HCT116 (cell line): ENCODE measurements around the gene HSPA4. TPM values are rescaled to one million over a fixed set of nuclear protein-coding genes. Genes with fewer than 3 reads are reported as not detected.

Source experiments
- ATAC-seq: fragments of 200-7000 bp; cut with Tn5 transposase; 2 replicates; pipeline ENCODE4 v1.9.1; 2020; ENCODE audit warnings: mild to moderate bottlenecking, moderate library complexity
- BruUV-seq: library from RNA; stranded (reverse); fragments of 400-500 nt; replicated peaks from 2 replicates; lab custom pipeline; 2021; lab: Mats Ljungman, UMichigan
- CTCF ChIA-PET: fragments of 300-600 bp; sonication (Branson Sonifier 250); formaldehyde crosslinking; loops from one replicate; lab custom pipeline; 2021; ENCODE audit warnings: antibody characterized with exemption; lab: Charles Lee
- POLR2A ChIA-PET: fragments of 300-600, 350-600 bp; sonication (Branson Sonifier 250); formaldehyde crosslinking; loops from one replicate; lab custom pipeline; 2021; ENCODE audit warnings: antibody characterized with exemption; lab: Charles Lee
- RAD21 ChIA-PET, 2 experiments: fragments of 300-600 bp; sonication (Branson Sonifier 250); formaldehyde crosslinking; loops; one replicate each; lab custom pipeline; 2023; ENCODE audit warnings: low total read pairs in 2 of 2; ENCODE audit not compliant: uncharacterized antibody in 2 of 2, unreplicated experiment in 2 of 2, low non-redundant PET in 1 of 2; lab: Charles Lee
- DNase-seq: peaks from one replicate; pipeline ENCODE4 v3.0.0-alpha.2; 2010; ENCODE audit warnings: low read depth, low spot score
- H2AFZ ChIP-seq: fragments of 200-600 bp; shearing (Covaris generic), sonication (generic); 2 replicates; pipeline ENCODE4 v1.6.1; 2017; ENCODE audit warnings: low read depth, mixed run types, mixed read lengths, antibody characterized with exemption, low read length; ENCODE audit not compliant: poor library complexity, severe bottlenecking
- H3K27ac ChIP-seq: 2 replicates; pipeline ENCODE4 v1.5.1; 2012; ENCODE audit warnings: low read depth, low read length
- H3K27me3 ChIP-seq: fragments of 200-600 bp; sonication (generic); 2 replicates; pipeline ENCODE4 v1.6.1; 2016; ENCODE audit warnings: mixed run types, low read length, mixed read lengths; ENCODE audit not compliant: insufficient read depth
- H3K36me3 ChIP-seq, 2 experiments: fragments of 200-500 bp in 1 of 2; fragments of 200-600 bp in 1 of 2; sonication (Bioruptor generic) in 1 of 2; sonication (generic) in 1 of 2; 2 replicates each; pipeline versions ENCODE4 v1.5.1 to v1.6.1; 2014 to 2016; ENCODE audit warnings: low read length in 2 of 2, inconsistent platforms in 1 of 2, mixed read lengths in 1 of 2, mixed run types in 1 of 2; ENCODE audit not compliant: insufficient read depth in 2 of 2, control insufficient read depth in 1 of 2
- H3K4me1 ChIP-seq, 2 experiments: fragments of 200-600 bp in 1 of 2; sonication (generic) in 1 of 2; 2 replicates each; pipeline versions ENCODE4 v1.5.1 to v1.6.1; 2012 to 2017; ENCODE audit warnings: low read length in 2 of 2, inconsistent platforms in 1 of 2, mild to moderate bottlenecking in 1 of 2, mixed read lengths in 1 of 2, mixed run types in 1 of 2, moderate library complexity in 1 of 2; ENCODE audit not compliant: insufficient read depth in 2 of 2, control insufficient read depth in 1 of 2
- H3K4me2 ChIP-seq: fragments of 200-600 bp; sonication (generic); 2 replicates; pipeline ENCODE4 v1.6.1; 2017; ENCODE audit warnings: mixed run types, low read length, mixed read lengths
- H3K4me3 ChIP-seq, 2 experiments: fragments of 200-600 bp in 1 of 2; sonication (generic) in 1 of 2; replicated peaks in 1 of 2; 2 replicates each; pipeline ENCODE4 v1.5.1; 2011 to 2016; ENCODE audit warnings: low read length in 2 of 2, control low read depth in 1 of 2, low read depth in 1 of 2, mild to moderate bottlenecking in 1 of 2, mixed read lengths in 1 of 2, mixed run types in 1 of 2
- H3K79me2 ChIP-seq: fragments of 200-600 bp; sonication (generic); 2 replicates; pipeline ENCODE4 v1.6.1; 2017; ENCODE audit warnings: mild to moderate bottlenecking, mixed run types, low read length, moderate library complexity, mixed read lengths; ENCODE audit not compliant: insufficient read depth
- H3K9ac ChIP-seq: fragments of 200-600 bp; sonication (generic); 2 replicates; pipeline ENCODE4 v1.6.1; 2016; ENCODE audit warnings: low read length, mixed read lengths
- H3K9me2 ChIP-seq: fragments of 200-600 bp; sonication (generic), shearing (Covaris generic); 2 replicates; pipeline ENCODE4 v1.6.1; 2017; ENCODE audit warnings: mixed run types, mild to moderate bottlenecking, moderate library complexity; ENCODE audit not compliant: insufficient read depth
- H3K9me3 ChIP-seq, 2 experiments: fragments of 200-500 bp in 1 of 2; fragments of 200-600 bp in 1 of 2; sonication (Bioruptor generic) in 1 of 2; sonication (generic) in 1 of 2; 2 replicates each; pipeline ENCODE4 v1.6.1; 2014 to 2017; ENCODE audit warnings: low read length in 2 of 2, mixed read lengths in 2 of 2, inconsistent platforms in 1 of 2, low read depth in 1 of 2, mild to moderate bottlenecking in 1 of 2, mixed run types in 1 of 2, moderate library complexity in 1 of 2; ENCODE audit not compliant: control insufficient read depth in 1 of 2, insufficient read depth in 1 of 2
- H4K20me1 ChIP-seq: fragments of 200-600 bp; sonication (generic), shearing (Covaris generic); 2 replicates; pipeline ENCODE4 v1.6.1; 2017; ENCODE audit warnings: mixed run types, mild to moderate bottlenecking, moderate library complexity; ENCODE audit not compliant: insufficient read depth
- CBX3 ChIP-seq: IDR thresholded peaks from 2 replicates; pipeline ENCODE4 v1.6.1; 2012; ENCODE audit warnings: low read depth
- CEBPB ChIP-seq: IDR thresholded peaks from 2 replicates; pipeline ENCODE4 v1.6.1; 2012; ENCODE audit warnings: low read depth
- EZH2 ChIP-seq: fragments of 200-600 bp; sonication (generic); IDR thresholded peaks from 2 replicates; pipeline ENCODE4 v1.6.1; 2017; ENCODE audit warnings: antibody characterized with exemption, mixed run types
- EZH2phosphoT487 ChIP-seq: fragments of 200-600 bp; IDR thresholded peaks from 2 replicates; pipeline ENCODE4 v1.6.1; 2018; ENCODE audit warnings: antibody characterized with exemption, borderline replicate concordance
- FOSL1 ChIP-seq: IDR thresholded peaks from 2 replicates; pipeline ENCODE4 v1.6.1; 2012; ENCODE audit warnings: low read depth
- POLR2A ChIP-seq: IDR thresholded peaks from 2 replicates; pipeline ENCODE4 v1.7.0; 2011; ENCODE audit warnings: borderline replicate concordance; ENCODE audit not compliant: insufficient read depth, insufficient read length; ENCODE audit errors: extremely low read depth
- POLR2AphosphoS5 ChIP-seq: IDR thresholded peaks from 2 replicates; pipeline ENCODE4 v1.6.1; 2011; ENCODE audit warnings: mild to moderate bottlenecking, low read depth, low read length, moderate library complexity
- RAD21 ChIP-seq: IDR thresholded peaks from 2 replicates; pipeline ENCODE4 v1.6.1; 2012; ENCODE audit warnings: low read depth, mild to moderate bottlenecking
- SIN3A ChIP-seq: IDR thresholded peaks from 2 replicates; pipeline ENCODE4 v1.6.1; 2012; ENCODE audit warnings: low read depth
- SP1 ChIP-seq: IDR thresholded peaks from 2 replicates; pipeline ENCODE4 v1.6.1; 2012; ENCODE audit warnings: low read depth
- SRF ChIP-seq: IDR thresholded peaks from 2 replicates; pipeline ENCODE4 v1.6.1; 2012; ENCODE audit warnings: low read depth
- TCF7L2 ChIP-seq: IDR thresholded peaks from 2 replicates; pipeline ENCODE4 v1.7.0; 2011; ENCODE audit warnings: borderline replicate concordance, inconsistent platforms; ENCODE audit not compliant: insufficient read depth, insufficient read length; ENCODE audit errors: extremely low read depth
- YY1 ChIP-seq: IDR thresholded peaks from 2 replicates; pipeline ENCODE4 v1.6.1; 2011; ENCODE audit warnings: low read length, low read depth, moderate library complexity, mild to moderate bottlenecking; ENCODE audit not compliant: insufficient replicate concordance; ENCODE audit errors: extremely low read depth
- ZFX ChIP-seq: fragments of 450-650 bp; IDR thresholded peaks from 2 replicates; pipeline ENCODE4 v1.6.1; 2017
- ZNF274 ChIP-seq: fragments of 200-500 bp; sonication (Bioruptor generic); IDR thresholded peaks from 2 replicates; pipeline ENCODE4 v1.6.1; 2014; ENCODE audit warnings: mild to moderate bottlenecking, low read depth, low read length, inconsistent platforms
- intact Hi-C: fragments of 100-400 bp; cut with micrococcal nuclease; formaldehyde crosslinking; loops from 2 replicates; pipeline ENCODE4 v1.10.0; 2022
- total RNA-seq: library from RNA; stranded (reverse); gene quantifications from one replicate; pipeline ENCODE4 v1.2.1, GENCODE V29; 2021; ENCODE audit not compliant: unreplicated experiment
- TF ChIP-seq, protein P1 (sequence below): IDR thresholded peaks from 2 replicates; pipeline ENCODE4 v1.6.1; 2011; ENCODE audit warnings: mild to moderate bottlenecking, low read length, moderate library complexity; ENCODE audit not compliant: insufficient replicate concordance; ENCODE audit errors: extremely low read depth
- TF ChIP-seq, protein P2 (sequence below): IDR thresholded peaks from 2 replicates; pipeline ENCODE4 v1.6.1; 2012; ENCODE audit warnings: low read depth
- TF ChIP-seq, protein P3 (sequence below): IDR thresholded peaks from 2 replicates; pipeline ENCODE4 v1.6.1; 2012
- TF ChIP-seq, protein P4 (sequence below), 3 experiments: fragments of 200-600 bp in 1 of 3; sonication (generic) in 1 of 3; IDR thresholded peaks in 2 of 3; conservative IDR thresholded peaks in 1 of 3; 2 replicates each; pipeline ENCODE4 v1.5.1; 2012 to 2017; ENCODE audit warnings: low read depth in 2 of 3, low read length in 2 of 3, antibody characterized with exemption in 1 of 3, borderline replicate concordance in 1 of 3, control low read depth in 1 of 3, mild to moderate bottlenecking in 1 of 3, mixed read lengths in 1 of 3, mixed run types in 1 of 3, moderate library complexity in 1 of 3; ENCODE audit not compliant: insufficient read depth in 1 of 3

The HSPA4 gene
- total RNA-seq, 1 experiment from 2014 or later: 212 TPM

DNA sequence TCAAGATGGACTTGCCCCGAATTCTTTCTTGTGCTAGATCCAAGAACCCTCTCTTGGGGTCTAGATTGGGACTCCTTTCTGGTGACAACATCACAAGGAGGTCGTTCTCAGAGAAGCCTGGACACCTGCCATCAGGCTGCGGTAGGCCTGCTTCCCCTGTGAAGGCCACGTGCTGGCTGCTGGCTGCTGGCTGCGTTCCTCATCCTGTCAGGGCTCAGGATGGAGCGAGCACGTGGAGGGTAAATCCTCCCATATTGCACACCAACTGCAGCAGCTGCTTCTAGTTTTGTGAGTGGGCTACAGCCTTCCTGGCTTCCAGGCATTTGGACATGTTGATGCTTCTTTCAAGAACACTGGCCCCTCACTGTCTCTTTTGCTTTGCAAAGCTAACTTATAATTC, 95.6 kb downstream of the HSPA4 start:
- H3K4me1 ChIP-seq: no peaks in the 10 kb centered on the region
- no peaks in the 10 kb centered on the region for H3K36me3 ChIP-seq
- RAD21 ChIA-PET: no interaction called here
- no peaks in the 10 kb centered on the region for H3K79me2 ChIP-seq
- CTCF ChIA-PET: no interaction called here
- no peak overlapping the region for H3K4me3 ChIP-seq
- no peak overlapping the region for H2AFZ ChIP-seq
- DNase-seq (no peak), ATAC-seq (no peak)
- no peaks in the 10 kb centered on the region for H3K9me2 ChIP-seq
- BruUV-seq: no TSS peak
- H3K4me2 ChIP-seq: no peak overlapping the region
- intact Hi-C loops: no loop called here
- no peaks in the 10 kb centered on the region for H4K20me1 ChIP-seq
- no peak overlapping the region for H3K27ac ChIP-seq
- TF ChIP-seq POLR2AphosphoS5 (no peak), EZH2 (no peak), RAD21 (no peak), EZH2phosphoT487 (no peak), SRF (no peak), SIN3A (no peak), YY1 (no peak), CBX3 (no peak), TCF7L2 (no peak), CEBPB (no peak), SP1 (no peak), POLR2A (no peak), FOSL1 (no peak), ZNF274 (no peak), ZFX (no peak)
- TF ChIP-seq, protein P1, sequence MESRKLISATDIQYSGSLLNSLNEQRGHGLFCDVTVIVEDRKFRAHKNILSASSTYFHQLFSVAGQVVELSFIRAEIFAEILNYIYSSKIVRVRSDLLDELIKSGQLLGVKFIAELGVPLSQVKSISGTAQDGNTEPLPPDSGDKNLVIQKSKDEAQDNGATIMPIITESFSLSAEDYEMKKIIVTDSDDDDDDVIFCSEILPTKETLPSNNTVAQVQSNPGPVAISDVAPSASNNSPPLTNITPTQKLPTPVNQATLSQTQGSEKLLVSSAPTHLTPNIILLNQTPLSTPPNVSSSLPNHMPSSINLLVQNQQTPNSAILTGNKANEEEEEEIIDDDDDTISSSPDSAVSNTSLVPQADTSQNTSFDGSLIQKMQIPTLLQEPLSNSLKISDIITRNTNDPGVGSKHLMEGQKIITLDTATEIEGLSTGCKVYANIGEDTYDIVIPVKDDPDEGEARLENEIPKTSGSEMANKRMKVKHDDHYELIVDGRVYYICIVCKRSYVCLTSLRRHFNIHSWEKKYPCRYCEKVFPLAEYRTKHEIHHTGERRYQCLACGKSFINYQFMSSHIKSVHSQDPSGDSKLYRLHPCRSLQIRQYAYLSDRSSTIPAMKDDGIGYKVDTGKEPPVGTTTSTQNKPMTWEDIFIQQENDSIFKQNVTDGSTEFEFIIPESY: no peak
- TF ChIP-seq, protein P2, sequence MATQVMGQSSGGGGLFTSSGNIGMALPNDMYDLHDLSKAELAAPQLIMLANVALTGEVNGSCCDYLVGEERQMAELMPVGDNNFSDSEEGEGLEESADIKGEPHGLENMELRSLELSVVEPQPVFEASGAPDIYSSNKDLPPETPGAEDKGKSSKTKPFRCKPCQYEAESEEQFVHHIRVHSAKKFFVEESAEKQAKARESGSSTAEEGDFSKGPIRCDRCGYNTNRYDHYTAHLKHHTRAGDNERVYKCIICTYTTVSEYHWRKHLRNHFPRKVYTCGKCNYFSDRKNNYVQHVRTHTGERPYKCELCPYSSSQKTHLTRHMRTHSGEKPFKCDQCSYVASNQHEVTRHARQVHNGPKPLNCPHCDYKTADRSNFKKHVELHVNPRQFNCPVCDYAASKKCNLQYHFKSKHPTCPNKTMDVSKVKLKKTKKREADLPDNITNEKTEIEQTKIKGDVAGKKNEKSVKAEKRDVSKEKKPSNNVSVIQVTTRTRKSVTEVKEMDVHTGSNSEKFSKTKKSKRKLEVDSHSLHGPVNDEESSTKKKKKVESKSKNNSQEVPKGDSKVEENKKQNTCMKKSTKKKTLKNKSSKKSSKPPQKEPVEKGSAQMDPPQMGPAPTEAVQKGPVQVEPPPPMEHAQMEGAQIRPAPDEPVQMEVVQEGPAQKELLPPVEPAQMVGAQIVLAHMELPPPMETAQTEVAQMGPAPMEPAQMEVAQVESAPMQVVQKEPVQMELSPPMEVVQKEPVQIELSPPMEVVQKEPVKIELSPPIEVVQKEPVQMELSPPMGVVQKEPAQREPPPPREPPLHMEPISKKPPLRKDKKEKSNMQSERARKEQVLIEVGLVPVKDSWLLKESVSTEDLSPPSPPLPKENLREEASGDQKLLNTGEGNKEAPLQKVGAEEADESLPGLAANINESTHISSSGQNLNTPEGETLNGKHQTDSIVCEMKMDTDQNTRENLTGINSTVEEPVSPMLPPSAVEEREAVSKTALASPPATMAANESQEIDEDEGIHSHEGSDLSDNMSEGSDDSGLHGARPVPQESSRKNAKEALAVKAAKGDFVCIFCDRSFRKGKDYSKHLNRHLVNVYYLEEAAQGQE: no peak
- TF ChIP-seq, protein P3, sequence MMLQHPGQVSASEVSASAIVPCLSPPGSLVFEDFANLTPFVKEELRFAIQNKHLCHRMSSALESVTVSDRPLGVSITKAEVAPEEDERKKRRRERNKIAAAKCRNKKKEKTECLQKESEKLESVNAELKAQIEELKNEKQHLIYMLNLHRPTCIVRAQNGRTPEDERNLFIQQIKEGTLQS: no peak
- TF ChIP-seq, protein P4, sequence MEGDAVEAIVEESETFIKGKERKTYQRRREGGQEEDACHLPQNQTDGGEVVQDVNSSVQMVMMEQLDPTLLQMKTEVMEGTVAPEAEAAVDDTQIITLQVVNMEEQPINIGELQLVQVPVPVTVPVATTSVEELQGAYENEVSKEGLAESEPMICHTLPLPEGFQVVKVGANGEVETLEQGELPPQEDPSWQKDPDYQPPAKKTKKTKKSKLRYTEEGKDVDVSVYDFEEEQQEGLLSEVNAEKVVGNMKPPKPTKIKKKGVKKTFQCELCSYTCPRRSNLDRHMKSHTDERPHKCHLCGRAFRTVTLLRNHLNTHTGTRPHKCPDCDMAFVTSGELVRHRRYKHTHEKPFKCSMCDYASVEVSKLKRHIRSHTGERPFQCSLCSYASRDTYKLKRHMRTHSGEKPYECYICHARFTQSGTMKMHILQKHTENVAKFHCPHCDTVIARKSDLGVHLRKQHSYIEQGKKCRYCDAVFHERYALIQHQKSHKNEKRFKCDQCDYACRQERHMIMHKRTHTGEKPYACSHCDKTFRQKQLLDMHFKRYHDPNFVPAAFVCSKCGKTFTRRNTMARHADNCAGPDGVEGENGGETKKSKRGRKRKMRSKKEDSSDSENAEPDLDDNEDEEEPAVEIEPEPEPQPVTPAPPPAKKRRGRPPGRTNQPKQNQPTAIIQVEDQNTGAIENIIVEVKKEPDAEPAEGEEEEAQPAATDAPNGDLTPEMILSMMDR (IDR thresholded peaks at IDR 0.05 in 2 of 3, conservative IDR thresholded peaks at IDR 0.05 in 1 of 3; ENCODE audit: borderline replicate concordance in 1 of 3, insufficient read depth in 1 of 3, low read depth in 2 of 3, low read length in 2 of 3): no peak
- no peaks in the 10 kb centered on the region for H3K9me3 ChIP-seq
- POLR2A ChIA-PET: no interaction called here
- no peaks in the 10 kb centered on the region for H3K27me3 ChIP-seq
- H3K9ac ChIP-seq: no peak overlapping the region
